Fibroblast of the conjunctiva (primary cell): ENCODE data around the gene MGAT4B.

Experiments
- DNase-seq: peaks from one replicate; pipeline ENCODE4 v3.0.0-alpha.2; 2010; ENCODE audit warnings: low read depth

The MGAT4B gene

GRCh38 chr5:179812135-179812825 lies 5.6 kb upstream of the MGAT4B start:
- no peak for DNase-seq

DNA sequence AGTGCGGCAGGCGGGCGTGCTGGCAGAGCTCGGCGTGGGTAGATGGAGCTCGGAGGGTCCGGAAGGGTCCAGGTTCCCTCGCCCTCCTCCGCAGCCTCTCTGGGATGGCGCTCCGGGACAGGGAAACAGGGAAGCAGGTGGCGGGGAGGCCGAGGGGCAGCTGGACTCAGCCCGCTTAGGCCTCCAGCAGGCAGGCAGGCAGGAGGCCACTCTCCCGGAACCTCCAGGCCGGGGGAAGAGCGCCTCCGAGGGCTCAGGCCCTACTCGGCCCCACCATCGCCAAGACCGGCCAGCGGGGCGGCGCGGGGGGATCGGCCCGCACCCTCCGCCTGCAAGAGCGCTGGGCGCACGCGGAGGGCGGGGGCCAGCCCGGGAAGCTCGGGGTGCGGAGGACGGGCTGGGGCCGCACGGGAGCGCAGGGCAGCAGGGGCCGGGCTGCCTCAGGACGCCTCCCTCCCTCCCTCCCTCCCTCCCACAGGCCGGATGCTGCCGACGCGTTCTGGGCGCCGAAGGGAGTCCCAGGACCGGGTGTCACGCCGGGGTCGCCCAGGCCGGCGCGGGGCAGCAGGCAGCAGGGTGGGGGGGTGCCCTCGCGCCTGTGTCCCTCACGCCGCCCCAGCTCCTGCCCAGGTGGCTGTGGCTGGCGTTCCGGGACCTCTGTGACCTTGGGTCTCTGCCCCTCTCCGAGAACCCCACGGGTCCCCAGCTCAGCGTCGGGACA lies 977 bp downstream of the MGAT4B start:
- DNase-seq, result no peak

- DNase-seq, result no peak
Observed at GRCh38 chr5:179805070-179805528, 1.6 kb downstream of the MGAT4B start.

- DNase-seq, result no peak
Observed at GRCh38 chr5:179804555-179804947, 2.1 kb downstream of the MGAT4B start.

- DNase-seq, result no peak
Observed at GRCh38 chr5:179803651-179804554, 2.8 kb downstream of the MGAT4B start.

DNA sequence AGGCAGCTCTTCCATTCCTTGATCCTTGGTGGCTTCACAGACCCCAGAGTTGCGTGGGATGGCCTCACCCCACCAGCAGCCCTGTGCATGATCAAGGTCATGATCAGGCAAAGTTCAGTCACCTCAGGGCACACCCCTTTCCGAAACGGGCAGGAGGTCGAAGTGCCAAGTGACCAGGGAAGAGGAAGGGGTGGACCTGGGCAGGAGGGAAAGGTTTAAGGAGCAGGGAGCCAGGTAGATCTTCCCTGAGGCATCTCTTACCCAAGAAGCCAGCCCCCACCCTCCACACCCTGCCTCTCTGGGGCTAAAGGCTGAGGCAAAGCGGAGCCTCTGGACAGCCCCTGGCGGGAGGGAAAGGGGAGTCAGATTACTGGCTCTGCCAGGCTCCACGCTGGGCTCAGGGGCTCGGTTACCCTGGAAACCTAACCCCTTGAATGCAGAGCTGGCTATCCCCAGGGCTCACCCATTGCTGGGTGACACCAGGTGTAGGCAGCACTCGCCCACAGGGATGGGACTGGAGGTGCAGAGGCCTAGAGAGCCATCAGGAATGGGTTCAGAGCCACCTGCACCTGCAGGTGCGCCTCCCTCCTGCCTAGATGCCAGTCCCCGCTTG lies 3.6 kb downstream of the MGAT4B start:
- no peak for DNase-seq

GRCh38 chr5:179802207-179802883 lies 4.3 kb downstream of the MGAT4B start:
- no peak for DNase-seq

- DNase-seq, result no peak
Observed at GRCh38 chr5:179801304-179802206, 5.1 kb downstream of the MGAT4B start.

DNA sequence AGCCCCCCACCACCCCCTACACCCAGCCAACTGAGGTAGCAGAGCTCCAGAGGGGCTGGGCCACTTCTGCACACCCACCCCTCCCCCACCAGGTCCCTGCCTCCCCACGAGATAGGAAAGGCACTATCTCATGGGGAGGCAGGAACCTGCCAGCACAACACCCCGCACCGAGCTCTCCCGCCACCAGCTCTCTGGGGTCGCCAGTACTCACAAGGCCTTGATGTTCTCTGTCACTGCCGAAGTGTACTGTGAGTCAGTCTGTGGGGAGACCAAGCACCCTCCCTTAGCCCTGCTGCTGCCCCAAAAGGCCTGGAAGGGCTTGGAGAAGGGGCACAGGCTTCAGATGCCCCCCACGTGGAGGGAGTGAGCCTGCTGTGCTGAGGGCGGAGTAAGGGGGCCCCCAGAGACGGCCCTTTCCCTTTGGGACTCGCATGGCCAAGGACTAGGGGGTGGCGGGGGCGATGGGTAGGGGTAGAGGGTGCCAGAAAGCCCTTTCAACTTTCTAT lies 5.9 kb downstream of the MGAT4B start:
- DNase-seq, result no peak

DNA sequence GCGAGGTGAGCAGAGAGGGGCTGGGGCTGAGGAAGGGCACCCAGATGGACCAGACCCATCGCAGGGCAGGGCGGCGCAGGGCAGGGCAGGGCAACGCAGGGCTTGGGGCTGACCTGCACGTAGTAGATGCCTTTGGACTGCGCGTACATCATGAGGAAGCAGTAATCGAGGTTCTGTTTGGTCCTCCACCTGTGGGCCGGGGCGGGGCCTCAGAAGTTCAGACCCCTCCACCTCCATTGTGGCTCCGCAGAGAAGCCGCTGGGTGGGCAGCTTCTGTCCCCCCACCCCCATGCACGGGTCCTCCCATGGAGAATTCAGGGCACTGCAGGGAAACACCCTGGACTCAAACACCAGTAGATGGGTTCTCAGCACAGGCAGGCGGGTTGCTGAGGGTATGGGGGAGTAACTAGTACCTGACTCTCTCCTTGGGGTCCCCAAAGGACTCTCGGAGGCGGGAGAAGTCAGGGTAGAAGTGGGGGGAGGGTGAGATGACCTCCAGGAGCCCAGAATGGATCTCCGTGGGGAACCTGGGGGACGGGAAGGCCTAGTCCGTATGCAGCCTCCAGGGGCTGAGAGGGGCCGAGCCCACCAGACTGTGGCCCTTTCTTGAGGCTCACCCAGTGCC lies 6.5 kb downstream of the MGAT4B start:
- DNase-seq, result no peak

DNA sequence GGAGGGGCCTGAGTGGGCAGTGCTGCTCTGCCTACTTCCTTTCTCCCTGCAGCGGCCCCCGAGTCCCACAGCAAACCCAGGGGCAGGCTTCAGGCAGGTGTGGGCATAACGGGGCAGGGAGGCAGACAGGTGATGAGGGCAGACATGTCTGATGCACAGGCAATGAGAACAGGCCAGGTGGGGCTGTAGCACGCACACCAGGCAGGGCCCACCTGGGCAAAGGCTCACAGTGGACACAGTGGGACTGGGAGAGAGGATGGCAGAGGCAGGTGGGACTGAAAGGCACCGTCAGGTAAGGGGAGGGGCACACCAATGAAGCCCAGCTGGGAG lies 7.1 kb downstream of the MGAT4B start:
- no peak for DNase-seq

DNA sequence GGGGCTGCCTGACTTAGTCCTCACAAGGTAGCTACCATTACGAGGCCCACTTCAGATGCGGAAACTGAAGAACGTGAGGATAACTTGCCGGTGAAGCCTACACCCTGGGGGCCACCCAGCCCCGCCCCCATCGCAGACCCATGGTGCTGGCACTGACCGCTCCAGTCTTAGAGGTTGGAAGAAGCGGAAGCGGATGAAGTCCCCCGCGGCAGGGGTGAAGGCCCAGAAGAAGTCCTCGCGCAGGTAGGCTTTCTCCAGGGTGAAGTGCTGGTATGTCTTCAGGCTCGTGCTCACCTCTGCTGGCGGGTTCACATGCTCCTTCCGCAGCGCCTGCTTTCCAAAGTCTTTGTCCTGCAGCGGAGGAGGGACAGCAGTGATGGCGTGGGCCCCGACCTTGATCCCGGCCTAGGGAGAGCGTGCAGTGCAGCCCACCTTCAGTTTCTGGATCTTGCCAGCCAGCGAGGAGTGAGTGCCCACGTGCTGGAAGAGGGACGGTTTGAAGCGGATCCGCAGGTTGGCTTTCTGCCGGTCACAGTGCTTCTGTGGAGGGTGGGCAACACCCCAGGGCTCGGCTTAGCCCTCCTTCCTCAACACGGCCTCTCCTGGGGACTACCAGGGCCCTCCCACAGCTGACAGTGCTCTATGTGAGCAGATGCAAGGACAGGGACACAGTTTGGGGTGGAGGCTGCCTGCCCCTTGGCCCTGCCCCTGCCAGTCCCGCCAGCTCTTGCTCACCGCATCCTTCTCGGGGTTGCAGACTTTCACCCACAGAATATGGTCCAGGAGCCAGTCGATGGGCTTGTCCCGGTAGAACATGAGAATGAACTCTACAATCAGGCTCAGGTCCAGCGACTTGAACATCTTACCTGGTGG lies 7.7 kb downstream of the MGAT4B start:
- DNase-seq, result no peak

DNA sequence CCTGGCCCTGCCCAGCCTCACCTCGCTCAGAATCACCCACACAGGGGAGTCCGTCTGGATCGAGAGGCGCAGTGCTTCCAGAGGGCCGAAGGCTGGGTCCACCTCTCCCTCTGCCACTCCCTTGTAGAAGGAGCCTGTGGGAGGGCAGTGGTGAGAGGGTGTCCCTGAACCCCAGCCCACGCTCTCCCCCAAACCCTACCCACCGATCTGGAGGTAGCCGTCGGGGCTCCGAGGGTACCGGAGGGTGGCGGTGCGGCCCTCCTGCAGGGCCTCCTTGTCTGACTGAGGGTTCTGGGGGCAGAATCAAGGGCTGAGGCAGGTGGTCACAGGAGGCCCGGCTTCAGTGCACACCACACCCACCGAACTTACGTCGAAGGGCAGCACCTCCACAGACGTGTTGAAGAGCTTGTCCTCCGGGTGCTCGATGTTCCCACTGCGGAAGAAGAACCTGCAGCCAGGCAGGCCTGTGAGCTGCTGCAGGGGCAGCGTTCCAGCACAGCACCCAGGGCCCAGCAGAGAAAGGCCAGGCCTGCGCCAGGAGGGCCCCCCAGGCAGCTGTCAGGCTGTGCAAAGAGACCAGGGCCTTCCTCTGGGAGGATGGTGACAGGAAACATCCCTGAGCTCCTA lies 8.4 kb downstream of the MGAT4B start:
- no peak for DNase-seq

- no peak for DNase-seq
Observed at GRCh38 chr5:179797741-179798140, 8.9 kb downstream of the MGAT4B start.

- DNase-seq, result no peak
Observed at GRCh38 chr5:179796877-179797608, 9.6 kb downstream of the MGAT4B start.

GRCh38 chr5:179795863-179796833 lies 10.5 kb downstream of the MGAT4B start:
- peak; percentile 51 for DNase-seq
